Osteocyte (in vitro differentiated cells): ENCODE measurements around the gene KCNK3. TPM values are rescaled to one million over a fixed set of nuclear protein-coding genes. Genes with fewer than 3 reads are reported as not detected.

ENCODE experiments used
- DNase-seq: peaks from one replicate; pipeline ENCODE4 v3.0.0; 2021; ENCODE audit warnings: mixed read lengths; ENCODE audit not compliant: unreplicated experiment; ENCODE audit errors: extremely low spot score
- H3K27ac Mint-ChIP-seq: one replicate; pipeline ENCODE4 v1.8.0; 2021; ENCODE audit warnings: mild to moderate bottlenecking, mixed read lengths; ENCODE audit not compliant: unreplicated experiment
- H3K27me3 Mint-ChIP-seq: one replicate; pipeline ENCODE4 v1.8.0; 2021; ENCODE audit warnings: mixed read lengths; ENCODE audit not compliant: unreplicated experiment
- H3K36me3 Mint-ChIP-seq: one replicate; pipeline ENCODE4 v1.8.0; 2021; ENCODE audit warnings: mixed read lengths; ENCODE audit not compliant: unreplicated experiment
- H3K4me1 Mint-ChIP-seq: one replicate; pipeline ENCODE4 v1.8.0; 2021; ENCODE audit warnings: mixed read lengths; ENCODE audit not compliant: unreplicated experiment
- H3K4me3 Mint-ChIP-seq: one replicate; pipeline ENCODE4 v1.8.0; 2021; ENCODE audit warnings: mild to moderate bottlenecking, moderate library complexity, mixed read lengths; ENCODE audit not compliant: unreplicated experiment
- H3K9me3 Mint-ChIP-seq: one replicate; pipeline ENCODE4 v1.8.0; 2021; ENCODE audit warnings: mixed read lengths; ENCODE audit not compliant: unreplicated experiment
- long read RNA-seq: library from polyadenylated mRNA; unstranded; transcript quantifications from one replicate; pipeline ENCODE4 v2.0.0, GENCODE V29; 2021
- total RNA-seq: library from RNA; stranded (reverse); gene quantifications from 2 replicates; pipeline ENCODE4 v1.2.1, GENCODE V29; 2021
- TF ChIP-seq, protein P1 (sequence below): fragments of 200-600 bp; sonication (generic); IDR thresholded peaks from 2 replicates; pipeline ENCODE4 v1.5.0; 2021; ENCODE audit warnings: antibody characterized with exemption, mild to moderate bottlenecking, moderate library complexity

The KCNK3 gene
- total RNA-seq: 8.5 and 10.1 TPM in 2 replicates
- long read RNA-seq, partial matches to known transcripts: 0 of 4 reads
- long read RNA-seq, other reads (novel, unspliced or antisense): 4 of 4 reads

DNA sequence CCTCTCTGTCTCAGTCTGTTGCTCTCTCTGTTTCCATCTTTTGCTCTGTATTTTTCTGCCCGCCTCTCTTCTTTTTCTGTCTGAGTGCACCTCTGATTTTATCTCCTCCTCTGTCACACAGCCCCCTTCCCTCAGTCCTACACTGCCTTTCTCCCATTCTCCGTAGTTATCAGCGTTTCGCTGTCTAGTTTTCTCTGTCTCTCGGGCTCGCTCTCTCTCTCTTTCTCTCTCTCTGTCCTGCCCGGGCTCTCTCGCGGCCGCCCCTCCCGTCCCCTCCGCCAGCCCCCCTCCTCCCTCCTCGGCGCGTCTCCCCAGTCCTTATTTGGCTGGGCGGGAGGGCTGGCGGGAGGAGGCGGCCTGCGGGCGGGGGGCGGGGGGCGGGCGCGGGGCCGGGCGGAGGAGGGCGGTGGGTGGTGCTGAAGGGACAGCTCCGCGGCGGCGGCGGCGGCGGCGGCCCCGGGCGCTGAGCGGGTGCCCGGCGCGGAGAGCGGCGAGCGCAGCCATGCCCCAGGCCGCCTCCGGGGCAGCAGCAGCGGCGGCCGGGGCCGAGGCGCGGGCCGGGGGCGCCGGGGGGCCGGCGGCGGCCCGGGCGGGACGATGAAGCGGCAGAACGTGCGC lies at the start of gene KCNK3:
TSS of gene KCNK3 (plus strand) at position 444 of the 618 bp plus-strand sequence. CDS start at position 598, 154 bp downstream.
- TF ChIP-seq, protein P1, sequence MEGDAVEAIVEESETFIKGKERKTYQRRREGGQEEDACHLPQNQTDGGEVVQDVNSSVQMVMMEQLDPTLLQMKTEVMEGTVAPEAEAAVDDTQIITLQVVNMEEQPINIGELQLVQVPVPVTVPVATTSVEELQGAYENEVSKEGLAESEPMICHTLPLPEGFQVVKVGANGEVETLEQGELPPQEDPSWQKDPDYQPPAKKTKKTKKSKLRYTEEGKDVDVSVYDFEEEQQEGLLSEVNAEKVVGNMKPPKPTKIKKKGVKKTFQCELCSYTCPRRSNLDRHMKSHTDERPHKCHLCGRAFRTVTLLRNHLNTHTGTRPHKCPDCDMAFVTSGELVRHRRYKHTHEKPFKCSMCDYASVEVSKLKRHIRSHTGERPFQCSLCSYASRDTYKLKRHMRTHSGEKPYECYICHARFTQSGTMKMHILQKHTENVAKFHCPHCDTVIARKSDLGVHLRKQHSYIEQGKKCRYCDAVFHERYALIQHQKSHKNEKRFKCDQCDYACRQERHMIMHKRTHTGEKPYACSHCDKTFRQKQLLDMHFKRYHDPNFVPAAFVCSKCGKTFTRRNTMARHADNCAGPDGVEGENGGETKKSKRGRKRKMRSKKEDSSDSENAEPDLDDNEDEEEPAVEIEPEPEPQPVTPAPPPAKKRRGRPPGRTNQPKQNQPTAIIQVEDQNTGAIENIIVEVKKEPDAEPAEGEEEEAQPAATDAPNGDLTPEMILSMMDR: no peak
- peak; percentile 88 for DNase-seq

DNA sequence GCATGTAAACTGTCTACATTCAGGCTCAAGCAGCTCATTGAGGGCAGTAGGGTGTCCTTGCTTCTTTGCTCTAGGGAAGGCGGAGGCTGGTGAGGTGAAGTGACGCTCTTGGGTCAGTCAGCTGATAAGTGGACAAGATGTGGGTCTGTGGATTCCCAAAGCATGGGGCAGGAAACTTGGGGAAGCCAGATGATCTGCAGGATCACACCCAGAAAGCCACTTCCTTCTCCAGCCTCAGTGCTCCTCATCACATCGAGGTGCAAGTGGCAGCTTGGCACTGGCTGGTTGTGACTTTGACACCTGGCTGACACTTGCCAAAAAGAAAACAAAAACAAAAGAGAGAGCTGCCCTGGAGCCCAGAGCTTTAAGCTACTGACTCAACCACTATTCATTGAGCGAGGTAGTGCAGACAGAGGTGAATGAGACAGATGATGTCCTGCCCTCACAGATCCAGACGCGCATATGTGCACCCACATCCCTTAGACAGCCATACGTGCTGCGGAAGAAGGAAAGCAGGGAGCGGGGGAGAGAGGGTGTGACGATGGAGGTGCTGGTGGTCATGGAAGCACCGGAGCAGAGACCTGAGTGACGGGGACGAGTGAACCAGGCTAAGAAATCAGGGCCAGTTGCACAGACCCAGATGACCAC lies 48.2 kb upstream of the KCNK3 start:
- TF ChIP-seq, protein P1: no peak
- no peaks in the 10 kb centered on the region for H3K9me3 Mint-ChIP-seq
- peak; percentile 68 for DNase-seq
- peaks cover 5% of the 10 kb centered on the region for H3K4me1 Mint-ChIP-seq
- H3K27me3 Mint-ChIP-seq: peaks cover 47% of the 10 kb centered on the region
- H3K27ac Mint-ChIP-seq: no peak overlapping the region
- no peaks in the 10 kb centered on the region for H3K36me3 Mint-ChIP-seq
- H3K4me3 Mint-ChIP-seq: no peak overlapping the region

More for the DNA sequence above, at the start of gene KCNK3:
- Mint-ChIP-seq H3K27ac (peak within 1 kb of the TSS; percentile 61), H3K27me3 (peaks cover 59% of the 10 kb centered on the region), H3K4me3 (peak within 1 kb of the TSS; percentile 67), H3K36me3 (no peaks in the 10 kb centered on the region), H3K9me3 (no peaks in the 10 kb centered on the region), H3K4me1 (peaks cover 21% of the 10 kb centered on the region)

DNA sequence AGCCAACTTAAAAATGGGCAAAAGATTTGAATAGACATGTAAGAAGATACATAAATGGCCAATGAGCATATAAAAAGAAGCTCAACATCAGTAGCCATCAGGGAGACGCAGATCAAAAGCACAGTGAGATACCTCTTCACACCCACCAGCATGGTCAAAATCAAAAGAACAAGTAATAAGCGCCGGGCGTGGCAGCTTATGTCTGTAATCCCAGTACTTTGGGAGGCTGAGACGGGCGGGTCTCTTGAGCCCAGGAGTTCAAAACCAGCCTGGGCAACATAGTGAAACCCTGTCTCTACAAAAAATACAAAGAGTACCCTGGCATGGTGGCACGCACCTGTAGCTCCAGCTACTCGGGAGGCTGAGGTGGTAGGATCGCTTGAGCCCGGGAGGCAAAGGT lies 46.8 kb upstream of the KCNK3 start:
- Mint-ChIP-seq H3K4me1 (peaks cover 5% of the 10 kb centered on the region), H3K27me3 (peaks cover 55% of the 10 kb centered on the region), H3K9me3 (no peaks in the 10 kb centered on the region), H3K27ac (no peak overlapping the region), H3K4me3 (no peak overlapping the region), H3K36me3 (no peaks in the 10 kb centered on the region)
- DNase-seq: peak; percentile 44
- TF ChIP-seq, protein P1: no peak

DNA sequence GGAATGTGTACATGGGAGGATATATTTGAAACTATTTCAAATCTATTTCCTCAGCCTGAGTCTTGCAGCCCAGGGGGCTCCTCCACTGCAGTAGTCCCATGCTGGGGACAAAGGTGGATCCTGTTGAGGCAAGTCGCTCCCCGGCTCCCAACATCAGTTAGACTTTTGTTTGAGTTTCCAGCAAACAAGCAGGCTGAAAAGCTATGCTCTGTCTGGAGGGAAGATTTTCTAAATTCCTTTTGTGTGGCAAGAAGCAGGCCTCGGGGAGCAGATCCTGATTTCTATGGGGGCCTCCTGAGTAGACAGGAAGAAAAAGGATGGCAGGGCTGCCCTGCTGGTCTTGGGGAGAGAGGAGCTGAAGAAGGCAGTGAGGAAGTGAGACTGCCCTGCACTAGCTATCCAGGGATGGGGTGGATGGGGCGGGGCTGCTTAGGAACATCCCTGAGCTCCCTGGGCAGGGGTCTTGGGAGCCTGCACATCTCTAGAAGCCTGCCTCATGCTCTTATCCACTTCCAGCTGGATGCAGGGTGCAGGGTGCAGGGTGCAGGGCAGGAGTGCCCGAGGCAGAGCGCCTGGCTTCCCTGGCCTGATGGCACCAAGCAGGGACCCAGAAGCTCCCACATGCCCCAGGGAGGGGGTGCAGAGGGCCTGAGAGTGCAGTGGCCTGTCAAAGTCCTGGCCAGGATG lies 45.4 kb upstream of the KCNK3 start:
- no peaks in the 10 kb centered on the region for H3K9me3 Mint-ChIP-seq
- no peak overlapping the region for H3K4me3 Mint-ChIP-seq
- H3K36me3 Mint-ChIP-seq: no peaks in the 10 kb centered on the region
- DNase-seq: no peak
- H3K4me1 Mint-ChIP-seq: peaks cover 12% of the 10 kb centered on the region
- H3K27ac Mint-ChIP-seq: no peak overlapping the region
- TF ChIP-seq, protein P1: no peak
- H3K27me3 Mint-ChIP-seq: peaks cover 61% of the 10 kb centered on the region

DNA sequence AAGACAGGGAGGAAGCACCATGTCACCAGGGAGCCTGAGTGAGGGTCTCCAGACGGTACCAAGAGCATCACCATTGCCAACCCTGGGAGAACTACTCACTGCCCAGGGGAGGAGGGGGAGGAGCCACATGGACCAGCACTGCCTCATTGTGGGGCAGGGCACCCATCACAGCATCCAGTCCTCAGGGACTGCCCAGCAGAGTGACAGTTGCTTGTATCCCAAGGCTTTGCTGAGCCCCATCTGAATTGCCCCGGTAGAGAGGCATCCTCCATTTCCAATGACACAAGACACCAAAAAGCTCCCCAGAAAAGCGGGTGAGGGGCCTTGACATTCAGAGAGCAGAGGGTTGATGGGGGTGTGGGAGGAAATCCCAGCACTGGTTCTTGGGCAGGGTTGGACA lies 44.5 kb upstream of the KCNK3 start:
- TF ChIP-seq, protein P1: no peak
- peaks cover 18% of the 10 kb centered on the region for H3K4me1 Mint-ChIP-seq
- no peak for DNase-seq
- H3K27me3 Mint-ChIP-seq: peaks cover 63% of the 10 kb centered on the region
- no peaks in the 10 kb centered on the region for H3K36me3 Mint-ChIP-seq
- H3K4me3 Mint-ChIP-seq: no peak overlapping the region
- no peaks in the 10 kb centered on the region for H3K9me3 Mint-ChIP-seq
- H3K27ac Mint-ChIP-seq: no peak overlapping the region
